Left ventricle myocardium inferior (tissue), 1 donor: Measurements from ENCODE around the gene BBIP1. TPM values are rescaled to one million over a fixed set of nuclear protein-coding genes. Genes with fewer than 3 reads are reported as not detected.

Experiments used
- DNase-seq: peaks from one replicate; pipeline ENCODE4 v3.0.0-alpha.2; 2020
- H3K27ac ChIP-seq: fragments of 200-600 bp; replicated peaks from 2 replicates; pipeline ENCODE4 v1.8.0; 2021
- H3K27me3 ChIP-seq: fragments of 200-600 bp; 2 replicates; pipeline ENCODE4 v1.8.0; 2021; ENCODE audit warnings: low read depth
- H3K36me3 ChIP-seq: fragments of 200-600 bp; 2 replicates; pipeline ENCODE4 v1.8.0; 2021
- H3K4me1 ChIP-seq: fragments of 200-600 bp; 2 replicates; pipeline ENCODE4 v1.8.0; 2021
- H3K4me3 ChIP-seq: fragments of 200-600 bp; 2 replicates; pipeline ENCODE4 v1.8.0; 2021; ENCODE audit warnings: mild to moderate bottlenecking, moderate library complexity
- H3K9me3 ChIP-seq: fragments of 200-600 bp; replicated peaks from 2 replicates; pipeline ENCODE4 v1.8.0; 2021
- intact Hi-C: fragments of 100-400 bp; cut with micrococcal nuclease; formaldehyde crosslinking; loops from one replicate; pipeline ENCODE4 v1.11.0; 2022
- total RNA-seq: library from RNA; stranded (reverse); fragmentation: NEBNext Ultra II Directional; extraction: Animal tissue kit (Norgen Biotek cat#: 25700); gene quantifications from one replicate; pipeline ENCODE4 v1.2.1, GENCODE V29; 2021
- TF ChIP-seq, protein P1 (sequence below): fragments of 200-600 bp; IDR thresholded peaks from 2 replicates; pipeline ENCODE4 v1.8.0; 2021; ENCODE audit warnings: antibody characterized with exemption, mild to moderate bottlenecking, borderline replicate concordance
- donor health status: DM: no; HTN: yes; CAD: no; lungs with severe emphysema.

BBIP1 gene
- total RNA-seq, 1 donor from 2014 or later, result 25.1 TPM

DNA sequence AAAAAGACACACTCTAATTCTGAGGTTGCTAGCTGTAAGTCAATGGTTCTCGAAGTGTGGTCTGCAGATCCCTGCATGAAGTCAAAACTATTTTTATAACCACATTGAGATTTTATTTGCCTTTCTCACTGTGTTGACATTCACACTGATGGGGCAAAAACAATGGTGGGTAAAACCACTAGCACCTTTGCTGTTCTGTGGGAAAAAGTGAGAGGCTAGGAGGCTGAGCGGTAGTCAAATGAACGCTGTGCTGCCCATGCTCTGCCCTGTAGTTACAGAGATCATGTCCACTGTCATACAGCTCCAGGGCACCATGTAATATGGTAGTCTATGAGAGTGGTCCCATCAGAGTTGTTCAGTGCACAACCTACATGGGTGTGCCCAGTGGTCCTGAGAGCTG lies 68.9 kb downstream of the BBIP1 start:
- Histone ChIP-seq H3K9me3 (no peaks in the 10 kb centered on the region), H3K27me3 (no peaks in the 10 kb centered on the region)
- intact Hi-C loops, result no loop called here

More for the DNA sequence above, 68.9 kb downstream of the BBIP1 start:
- Histone ChIP-seq H3K4me3 (no peak overlapping the region), H3K27ac (no peak overlapping the region), H3K36me3 (no peaks in the 10 kb centered on the region), H3K4me1 (peaks cover 7% of the 10 kb centered on the region)
- TF ChIP-seq, protein P1, sequence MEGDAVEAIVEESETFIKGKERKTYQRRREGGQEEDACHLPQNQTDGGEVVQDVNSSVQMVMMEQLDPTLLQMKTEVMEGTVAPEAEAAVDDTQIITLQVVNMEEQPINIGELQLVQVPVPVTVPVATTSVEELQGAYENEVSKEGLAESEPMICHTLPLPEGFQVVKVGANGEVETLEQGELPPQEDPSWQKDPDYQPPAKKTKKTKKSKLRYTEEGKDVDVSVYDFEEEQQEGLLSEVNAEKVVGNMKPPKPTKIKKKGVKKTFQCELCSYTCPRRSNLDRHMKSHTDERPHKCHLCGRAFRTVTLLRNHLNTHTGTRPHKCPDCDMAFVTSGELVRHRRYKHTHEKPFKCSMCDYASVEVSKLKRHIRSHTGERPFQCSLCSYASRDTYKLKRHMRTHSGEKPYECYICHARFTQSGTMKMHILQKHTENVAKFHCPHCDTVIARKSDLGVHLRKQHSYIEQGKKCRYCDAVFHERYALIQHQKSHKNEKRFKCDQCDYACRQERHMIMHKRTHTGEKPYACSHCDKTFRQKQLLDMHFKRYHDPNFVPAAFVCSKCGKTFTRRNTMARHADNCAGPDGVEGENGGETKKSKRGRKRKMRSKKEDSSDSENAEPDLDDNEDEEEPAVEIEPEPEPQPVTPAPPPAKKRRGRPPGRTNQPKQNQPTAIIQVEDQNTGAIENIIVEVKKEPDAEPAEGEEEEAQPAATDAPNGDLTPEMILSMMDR, result no peak
- DNase-seq, result no peak

Other genes with a start within 250 kb of the BBIP1 start
- gene PDCD4, start 47.3 kb downstream of the BBIP1 start, total RNA-seq, result 86.5 TPM
- 47.9 TPM for gene SHOC2, start 424 bp upstream of the BBIP1 start, total RNA-seq
- gene ADRA2A, start 157.8 kb upstream of the BBIP1 start, total RNA-seq, result 0.27 TPM